Smooth muscle cell (in vitro differentiated cells): ENCODE results near the gene MPZL2. TPM values are rescaled to one million over a fixed set of nuclear protein-coding genes. Genes with fewer than 3 reads are reported as not detected.

Experiments
- DNase-seq: peaks from one replicate; lab custom pipeline; 2025; ENCODE audit not compliant: unreplicated experiment; lab: John Stamatoyannopoulos, UW
- H2AFZ ChIP-seq: fragments of 200-600 bp; sonication (generic); 2 replicates; pipeline ENCODE4 v1.6.0; 2016; ENCODE audit warnings: antibody characterized with exemption, low read depth, mild to moderate bottlenecking
- H3F3A ChIP-seq: fragments of 200-600 bp; sonication (generic); 2 replicates; pipeline ENCODE4 v1.6.0; 2017; ENCODE audit warnings: antibody characterized with exemption, low read depth
- H3K27ac ChIP-seq: fragments of 200-600 bp; sonication (generic); 2 replicates; pipeline ENCODE4 v1.5.1; 2016; ENCODE audit warnings: low read depth, mild to moderate bottlenecking
- H3K27me3 ChIP-seq: fragments of 200-600 bp; sonication (generic); 2 replicates; pipeline ENCODE4 v1.6.1; 2016; ENCODE audit warnings: low read depth, mild to moderate bottlenecking
- H3K36me3 ChIP-seq: fragments of 200-600 bp; sonication (generic); 2 replicates; pipeline ENCODE4 v1.5.1; 2016; ENCODE audit warnings: low read depth
- H3K4me1 ChIP-seq: fragments of 200-600 bp; sonication (generic); 2 replicates; pipeline ENCODE4 v1.5.1; 2016; ENCODE audit warnings: low read depth
- H3K4me2 ChIP-seq: fragments of 200-600 bp; sonication (generic); 2 replicates; pipeline ENCODE4 v1.6.0; 2016; ENCODE audit warnings: mild to moderate bottlenecking
- H3K4me3 ChIP-seq: fragments of 200-600 bp; sonication (generic); 2 replicates; pipeline ENCODE4 v1.5.1; 2016; ENCODE audit warnings: mild to moderate bottlenecking
- H3K79me2 ChIP-seq: fragments of 200-600 bp; sonication (generic); 2 replicates; pipeline ENCODE4 v1.6.0; 2016; ENCODE audit warnings: low read depth, mild to moderate bottlenecking
- H3K9ac ChIP-seq: fragments of 200-600 bp; sonication (generic); 2 replicates; pipeline ENCODE4 v1.6.0; 2016; ENCODE audit warnings: low read depth
- H3K9me3 ChIP-seq: fragments of 200-600 bp; sonication (generic); replicated peaks from 2 replicates; pipeline ENCODE4 v1.5.1; 2016; ENCODE audit warnings: low read depth
- H4K20me1 ChIP-seq: fragments of 200-600 bp; sonication (generic); 2 replicates; pipeline ENCODE4 v1.6.0; 2016; ENCODE audit warnings: low read depth
- WGBS: methylation state at CpG from one replicate; pipeline ENCODE4 v1.1.7; 2016; ENCODE audit warnings: low lambda C conversion rate; 5-methylcytosine and 5-hydroxymethylcytosine counted together
- polyA plus RNA-seq: library from polyadenylated mRNA; unstranded; fragments of >200 nt; fragmentation: Nextera tagmentation; extraction: Ambion mirVana; gene quantifications from 2 replicates; pipeline ENCODE4 v1.2.1, GENCODE V29; 2016
- total RNA-seq: library from RNA; depleted of rRNA; stranded (reverse); fragments of >200 nt; gene quantifications from 2 replicates; pipeline ENCODE4 v1.2.3, GENCODE V29; 2014
- TF ChIP-seq, protein P1 (sequence below): fragments of 200-600 bp; sonication (generic); IDR thresholded peaks from 2 replicates; pipeline ENCODE4 v1.5.1; 2017; ENCODE audit warnings: borderline replicate concordance, mild to moderate bottlenecking, antibody characterized with exemption; ENCODE audit not compliant: insufficient read depth, poor library complexity, severe bottlenecking

The MPZL2 gene
- total and polyA plus RNA-seq, 2 experiments from 2014 or later, result 5.5 to 53.9 TPM

GRCh38 chr11:118219244-118219643 lies 44.9 kb downstream of the MPZL2 start:
- H3F3A ChIP-seq, result no peaks in the 10 kb centered on the region
- H3K4me2 ChIP-seq, result no peak overlapping the region
- TF ChIP-seq, protein P1, sequence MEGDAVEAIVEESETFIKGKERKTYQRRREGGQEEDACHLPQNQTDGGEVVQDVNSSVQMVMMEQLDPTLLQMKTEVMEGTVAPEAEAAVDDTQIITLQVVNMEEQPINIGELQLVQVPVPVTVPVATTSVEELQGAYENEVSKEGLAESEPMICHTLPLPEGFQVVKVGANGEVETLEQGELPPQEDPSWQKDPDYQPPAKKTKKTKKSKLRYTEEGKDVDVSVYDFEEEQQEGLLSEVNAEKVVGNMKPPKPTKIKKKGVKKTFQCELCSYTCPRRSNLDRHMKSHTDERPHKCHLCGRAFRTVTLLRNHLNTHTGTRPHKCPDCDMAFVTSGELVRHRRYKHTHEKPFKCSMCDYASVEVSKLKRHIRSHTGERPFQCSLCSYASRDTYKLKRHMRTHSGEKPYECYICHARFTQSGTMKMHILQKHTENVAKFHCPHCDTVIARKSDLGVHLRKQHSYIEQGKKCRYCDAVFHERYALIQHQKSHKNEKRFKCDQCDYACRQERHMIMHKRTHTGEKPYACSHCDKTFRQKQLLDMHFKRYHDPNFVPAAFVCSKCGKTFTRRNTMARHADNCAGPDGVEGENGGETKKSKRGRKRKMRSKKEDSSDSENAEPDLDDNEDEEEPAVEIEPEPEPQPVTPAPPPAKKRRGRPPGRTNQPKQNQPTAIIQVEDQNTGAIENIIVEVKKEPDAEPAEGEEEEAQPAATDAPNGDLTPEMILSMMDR, result no peak
- no peaks in the 10 kb centered on the region for H4K20me1 ChIP-seq
- no peak overlapping the region for H3K27ac ChIP-seq
- H3K9ac ChIP-seq, result no peak overlapping the region
- H2AFZ ChIP-seq, result no peak overlapping the region
- H3K27me3 ChIP-seq, result peaks cover 17% of the 10 kb centered on the region
- H3K4me3 ChIP-seq, result no peak overlapping the region
- no peaks in the 10 kb centered on the region for H3K79me2 ChIP-seq
- no peaks in the 10 kb centered on the region for H3K9me3 ChIP-seq
- no peaks in the 10 kb centered on the region for H3K4me1 ChIP-seq
- no peak for DNase-seq
- no peaks in the 10 kb centered on the region for H3K36me3 ChIP-seq

GRCh38 chr11:118217575-118217974 lies 46.5 kb downstream of the MPZL2 start:
- H3K4me1 ChIP-seq, result no peaks in the 10 kb centered on the region
- WGBS, result 96% methylated on average over 3 of the region's 3 CpGs

GRCh38 chr11:118216621-118217481 lies 47.2 kb downstream of the MPZL2 start:
- H3K27ac ChIP-seq, result no peak overlapping the region
- WGBS, result 86% methylated on average over 11 of the region's 11 CpGs

More at GRCh38 chr11:118217575-118217974, 46.5 kb downstream of the MPZL2 start:
- Histone ChIP-seq H3K4me3 (no peak overlapping the region), H3K27ac (no peak overlapping the region), H2AFZ (no peak overlapping the region), H3K4me2 (no peak overlapping the region), H4K20me1 (no peaks in the 10 kb centered on the region), H3K9me3 (no peaks in the 10 kb centered on the region), H3F3A (no peaks in the 10 kb centered on the region), H3K79me2 (no peaks in the 10 kb centered on the region), H3K9ac (no peak overlapping the region), H3K36me3 (no peaks in the 10 kb centered on the region), H3K27me3 (peaks cover 18% of the 10 kb centered on the region)
- DNase-seq, result no peak
- TF ChIP-seq, protein P1, result no peak

More at GRCh38 chr11:118216621-118217481, 47.2 kb downstream of the MPZL2 start:
- no peak overlapping the region for H3K9ac ChIP-seq
- H3K4me2 ChIP-seq, result no peak overlapping the region
- DNase-seq, result no peak
- no peaks in the 10 kb centered on the region for H3K36me3 ChIP-seq
- no peaks in the 10 kb centered on the region for H3K9me3 ChIP-seq
- H2AFZ ChIP-seq, result no peak overlapping the region
- no peaks in the 10 kb centered on the region for H3K4me1 ChIP-seq
- no peaks in the 10 kb centered on the region for H3F3A ChIP-seq
- H4K20me1 ChIP-seq, result no peaks in the 10 kb centered on the region
- TF ChIP-seq, protein P1, result no peak
- H3K79me2 ChIP-seq, result no peaks in the 10 kb centered on the region
- H3K27me3 ChIP-seq, result peaks cover 24% of the 10 kb centered on the region
- no peak overlapping the region for H3K4me3 ChIP-seq
